ENCODE measurements around the gene METRNL.

METRNL gene

DNA sequence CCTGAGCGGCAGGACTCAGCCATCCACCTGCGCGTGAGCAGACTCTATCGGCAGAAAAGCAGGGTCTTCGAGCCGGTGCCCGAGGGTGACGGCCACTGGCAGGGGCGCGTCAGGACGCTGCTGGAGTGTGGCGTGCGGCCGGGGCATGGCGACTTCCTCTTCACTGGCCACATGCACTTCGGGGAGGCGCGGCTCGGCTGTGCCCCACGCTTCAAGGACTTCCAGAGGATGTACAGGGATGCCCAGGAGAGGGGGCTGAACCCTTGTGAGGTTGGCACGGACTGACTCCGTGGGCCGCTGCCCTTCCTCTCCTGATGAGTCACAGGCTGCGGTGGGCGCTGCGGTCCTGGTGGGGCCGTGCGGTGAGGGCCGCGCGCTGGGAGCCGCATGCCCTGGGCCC is 14.9 kb downstream of the METRNL start:
- DNase-seq: no peak

DNA sequence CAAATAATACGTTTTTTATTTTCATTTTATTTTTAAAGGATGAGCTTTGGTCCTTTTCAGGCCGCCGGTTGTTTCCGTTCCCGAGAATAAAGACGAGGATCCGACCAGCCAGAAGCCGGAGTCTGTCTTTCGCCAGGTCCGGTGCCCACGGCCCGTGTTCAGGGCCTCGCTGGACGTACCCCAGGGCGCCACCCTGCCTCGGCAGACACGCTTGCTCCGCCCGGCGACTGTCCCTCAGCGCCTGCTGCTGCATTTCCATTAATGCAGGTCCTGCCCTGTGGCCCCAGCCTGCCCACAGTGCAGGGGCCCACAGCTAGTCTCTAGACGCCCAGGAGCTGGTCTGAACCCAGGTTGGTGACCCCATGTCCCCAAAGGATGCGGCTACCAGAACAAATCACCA is 15.6 kb downstream of the METRNL start:
- DNase-seq: no peak

DNA sequence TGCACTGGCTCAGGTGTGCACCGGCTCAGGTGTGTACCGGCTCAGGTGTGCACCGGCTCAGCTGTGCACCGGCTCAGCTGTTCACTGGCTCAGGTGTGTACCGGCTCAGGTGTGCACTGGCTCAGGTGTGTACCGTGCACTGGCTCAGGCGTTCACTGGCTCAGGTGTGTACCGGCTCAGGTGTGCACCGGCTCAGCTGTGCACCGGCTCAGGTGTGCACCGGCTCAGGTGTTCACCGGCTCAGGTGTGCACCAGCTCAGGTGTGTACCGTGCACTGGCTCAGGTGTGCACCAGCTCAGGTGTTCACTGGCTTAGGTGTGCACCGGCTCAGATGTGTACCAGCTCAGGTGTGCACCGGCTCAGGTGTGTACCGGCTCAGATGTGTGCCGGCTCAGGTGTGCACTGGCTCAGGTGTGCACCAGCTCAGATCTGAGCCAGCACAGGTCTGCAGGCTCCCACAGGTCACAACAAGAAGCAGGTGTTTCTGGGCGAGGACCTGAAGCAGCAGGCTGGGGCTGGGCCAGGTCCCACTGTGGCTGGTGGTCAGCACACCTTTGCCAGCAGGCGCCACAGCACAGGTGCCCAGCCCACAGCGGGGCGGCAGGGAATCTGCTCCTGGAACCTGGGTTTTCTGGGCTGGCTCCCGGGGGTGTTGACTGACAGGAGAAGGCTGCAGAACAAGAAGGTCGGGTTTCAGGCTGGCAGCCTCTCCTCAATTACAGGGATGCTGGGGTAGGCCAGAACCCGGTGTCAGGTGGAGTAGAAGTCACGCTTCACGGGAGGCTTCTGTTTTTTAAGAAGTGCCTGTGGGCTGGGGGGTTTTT is 17.2 kb downstream of the METRNL start:
- no peak for DNase-seq

DNA sequence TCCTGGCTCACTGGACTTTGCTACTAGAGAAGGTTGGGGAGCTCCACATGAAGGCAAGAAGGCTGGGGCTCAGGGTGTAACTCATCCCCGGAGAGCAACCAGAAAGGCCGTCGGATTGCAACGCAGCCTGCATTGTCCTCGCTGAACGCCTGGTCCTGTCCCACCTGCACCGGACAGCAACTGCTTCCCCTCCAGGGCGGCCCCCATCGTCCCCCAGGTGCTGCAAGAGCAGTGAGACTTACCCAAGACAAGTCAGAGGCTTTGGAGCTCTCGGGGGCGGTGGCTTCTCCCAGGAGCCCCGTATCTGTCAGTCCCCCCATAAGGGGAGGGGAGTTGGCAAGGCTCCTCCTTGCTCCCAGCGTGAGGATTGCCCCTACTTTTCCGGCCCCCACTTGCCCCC is 18.4 kb downstream of the METRNL start:
- DNase-seq: no peak

DNA sequence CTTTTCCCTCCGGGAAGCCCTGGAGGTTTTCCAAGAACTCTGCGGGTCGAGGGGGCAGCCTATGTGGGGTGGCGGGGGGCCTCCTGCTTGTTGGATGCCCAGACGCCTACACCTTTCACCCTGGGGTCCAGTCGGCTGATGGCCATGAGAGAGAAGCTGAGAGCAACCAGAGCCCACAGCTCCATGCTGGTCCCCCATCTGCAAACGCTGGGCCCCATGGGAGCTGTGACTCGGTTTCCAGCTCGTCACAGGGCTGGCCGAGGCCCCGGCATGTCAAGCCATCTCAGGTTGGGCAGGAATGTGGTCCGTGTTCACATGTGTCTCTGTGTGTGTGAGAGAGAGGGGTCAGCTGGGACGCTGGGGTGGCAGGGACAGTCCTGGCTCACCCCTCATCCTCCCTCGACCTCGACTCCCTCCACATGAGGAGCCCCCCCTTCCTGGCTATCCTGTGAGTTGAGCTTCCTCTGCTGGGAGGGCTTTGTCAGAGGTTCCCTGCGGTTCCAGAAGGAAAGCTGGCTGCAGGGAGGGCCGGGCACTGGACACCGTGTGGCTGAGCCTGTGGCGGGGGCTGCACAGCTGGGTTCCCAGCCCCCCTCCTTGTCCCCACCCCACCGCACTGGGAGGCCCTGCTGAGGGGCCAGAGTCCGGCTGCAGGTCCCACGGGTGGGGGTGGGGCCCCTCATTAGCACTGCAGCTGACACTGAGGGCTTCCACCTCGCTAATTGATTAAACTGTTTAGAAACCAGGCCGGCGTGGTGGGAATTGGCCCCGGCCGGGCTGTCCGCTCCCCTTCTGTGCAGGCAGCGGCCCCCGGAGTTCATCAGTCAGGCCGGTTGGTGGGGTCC is 19.1 kb downstream of the METRNL start:
- DNase-seq: no peak

DNA sequence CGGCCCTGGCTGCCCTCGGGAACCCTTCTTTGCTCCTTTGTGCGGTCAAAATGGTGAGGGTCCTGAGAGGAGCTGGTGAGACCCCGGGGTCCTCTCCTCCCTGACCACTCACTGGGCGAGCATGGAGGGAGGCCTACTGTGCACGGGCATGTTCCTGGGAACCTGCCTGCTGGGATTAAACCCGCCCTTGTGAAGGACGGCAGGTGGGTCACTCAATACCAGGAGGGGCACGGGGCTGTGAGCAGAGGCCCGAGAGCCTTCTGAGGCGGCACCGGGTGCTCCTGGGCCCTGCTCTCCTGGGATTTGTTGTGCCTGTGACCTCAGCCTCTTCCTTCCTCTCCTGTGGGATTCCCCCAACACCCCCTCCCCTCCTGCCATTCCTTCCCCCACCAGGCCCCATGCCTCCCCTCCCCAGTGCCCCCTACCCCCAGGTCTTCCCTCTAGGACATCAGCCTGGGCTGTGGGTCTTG is 19.7 kb downstream of the METRNL start:
- no peak for DNase-seq

DNA sequence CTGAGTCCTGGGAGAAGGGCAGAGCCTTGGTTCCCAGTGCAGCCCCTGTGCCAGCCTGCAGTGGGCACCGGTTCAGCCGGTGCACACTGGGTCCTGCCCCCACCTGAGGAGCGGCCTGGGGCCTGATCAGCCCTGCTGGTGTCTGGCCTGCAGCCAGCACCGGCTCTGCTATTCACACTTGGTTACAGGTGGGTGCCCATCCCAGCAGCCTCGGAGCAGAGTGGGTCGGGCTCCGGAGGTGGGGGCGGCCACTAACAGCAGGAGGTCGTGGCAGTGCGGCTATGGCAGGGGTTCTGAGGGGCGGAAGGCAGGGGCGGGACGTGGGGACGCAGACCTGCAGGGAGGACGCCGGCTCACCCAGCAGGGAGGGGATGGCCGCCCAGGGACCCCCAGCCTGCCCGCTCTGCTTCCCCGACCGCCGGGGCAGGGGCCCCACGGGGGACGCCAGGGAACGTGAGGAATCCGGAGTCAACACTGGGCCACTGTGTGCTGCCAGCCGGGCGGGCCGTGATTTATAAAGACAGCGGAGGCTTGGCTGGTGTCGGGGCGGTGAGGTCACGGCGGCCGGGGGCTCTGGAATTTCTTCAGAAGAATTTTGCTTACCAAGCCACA is 20.3 kb downstream of the METRNL start:
- DNase-seq: no peak

DNA sequence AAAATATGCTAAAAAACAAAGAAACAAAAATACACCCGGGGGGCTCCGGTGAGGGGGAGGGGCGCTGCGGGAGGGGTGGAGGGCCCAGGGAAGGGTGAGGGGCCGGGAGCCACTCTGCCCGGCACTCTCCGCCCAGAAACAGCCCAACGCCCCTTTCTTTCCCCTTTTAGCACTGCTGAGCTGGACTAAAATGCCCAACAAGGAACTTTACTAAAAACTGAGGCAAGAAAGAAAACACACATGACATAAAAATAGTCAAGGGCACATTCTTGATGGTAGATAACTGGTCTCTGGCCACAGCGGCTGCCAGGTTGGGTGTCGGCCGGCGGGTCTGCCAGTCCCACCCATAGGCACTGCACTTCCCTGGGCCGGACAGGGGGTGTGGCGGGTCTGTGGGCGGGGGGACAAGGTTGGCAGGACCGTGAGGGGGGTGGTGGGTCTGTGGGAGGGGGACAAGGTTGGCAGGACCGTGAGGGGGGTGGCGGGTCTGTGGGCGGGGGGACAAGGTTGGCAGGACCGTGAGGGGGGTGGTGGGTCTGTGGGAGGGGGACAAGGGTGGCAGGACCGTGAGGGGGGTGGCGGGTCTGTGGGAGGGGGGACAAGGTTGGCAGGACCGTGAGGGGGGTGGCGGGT is 20.9 kb downstream of the METRNL start:
- no peak for DNase-seq

DNA sequence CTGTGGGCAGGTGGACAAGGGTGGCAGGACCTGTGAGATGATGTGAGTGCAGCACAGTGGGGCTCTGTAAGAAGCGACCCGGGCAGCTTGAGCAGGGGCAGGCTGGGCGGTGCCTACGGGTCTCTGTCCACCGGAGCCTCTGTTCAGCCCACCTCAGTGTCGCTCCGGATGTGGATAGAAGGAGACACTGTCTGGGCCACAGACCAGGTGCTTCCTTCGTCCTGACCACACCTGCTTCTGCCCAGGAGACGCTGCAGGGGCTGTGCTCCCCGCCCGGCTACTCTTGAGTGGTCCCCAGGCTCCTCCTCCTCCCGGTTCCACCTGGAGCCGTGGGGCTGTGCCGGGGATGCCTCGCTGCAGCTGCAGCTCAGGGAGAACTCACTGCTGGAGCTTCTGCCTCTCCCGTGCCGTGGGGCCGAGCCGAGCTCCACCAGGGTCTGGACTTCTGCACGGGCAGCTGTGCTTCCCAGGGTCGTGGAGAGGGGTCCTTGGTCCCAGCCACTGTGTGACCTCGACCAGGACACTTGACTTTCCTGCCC is 21.5 kb downstream of the METRNL start:
- DNase-seq: no peak

DNA sequence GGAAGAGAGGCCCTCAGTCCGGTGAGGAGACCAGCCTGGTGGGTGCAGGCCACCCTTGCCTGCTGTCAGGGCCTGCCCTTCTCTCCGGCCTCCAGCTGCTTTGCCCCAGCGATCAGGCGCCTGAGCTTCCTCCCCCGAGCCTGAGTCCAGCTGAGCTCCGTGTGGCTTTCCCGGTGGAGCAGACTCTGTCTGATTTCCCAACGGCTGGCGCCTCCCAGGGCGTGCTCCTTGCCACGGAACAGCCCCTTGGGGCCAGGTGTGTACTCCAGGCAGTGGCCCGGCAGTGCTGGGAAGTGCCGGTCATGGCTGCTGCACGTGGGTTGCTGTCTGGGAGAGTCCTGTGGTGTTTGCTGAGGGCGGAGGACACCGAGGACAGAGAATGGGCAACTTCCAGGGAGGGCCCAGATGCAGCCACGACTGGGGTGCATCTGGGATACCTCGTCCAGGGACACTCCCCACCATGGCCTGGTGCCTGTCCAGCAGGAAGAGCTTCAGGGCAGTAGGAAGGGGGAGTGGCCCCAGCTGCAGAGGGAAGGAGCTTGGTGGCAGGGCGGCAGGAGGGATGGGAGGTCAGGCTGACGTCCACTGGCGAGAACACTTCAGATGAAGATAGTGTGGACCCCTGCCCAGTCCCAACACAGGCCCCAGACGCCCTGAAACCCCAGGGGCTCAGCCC is 22.5 kb downstream of the METRNL start:
- no peak for DNase-seq

DNA sequence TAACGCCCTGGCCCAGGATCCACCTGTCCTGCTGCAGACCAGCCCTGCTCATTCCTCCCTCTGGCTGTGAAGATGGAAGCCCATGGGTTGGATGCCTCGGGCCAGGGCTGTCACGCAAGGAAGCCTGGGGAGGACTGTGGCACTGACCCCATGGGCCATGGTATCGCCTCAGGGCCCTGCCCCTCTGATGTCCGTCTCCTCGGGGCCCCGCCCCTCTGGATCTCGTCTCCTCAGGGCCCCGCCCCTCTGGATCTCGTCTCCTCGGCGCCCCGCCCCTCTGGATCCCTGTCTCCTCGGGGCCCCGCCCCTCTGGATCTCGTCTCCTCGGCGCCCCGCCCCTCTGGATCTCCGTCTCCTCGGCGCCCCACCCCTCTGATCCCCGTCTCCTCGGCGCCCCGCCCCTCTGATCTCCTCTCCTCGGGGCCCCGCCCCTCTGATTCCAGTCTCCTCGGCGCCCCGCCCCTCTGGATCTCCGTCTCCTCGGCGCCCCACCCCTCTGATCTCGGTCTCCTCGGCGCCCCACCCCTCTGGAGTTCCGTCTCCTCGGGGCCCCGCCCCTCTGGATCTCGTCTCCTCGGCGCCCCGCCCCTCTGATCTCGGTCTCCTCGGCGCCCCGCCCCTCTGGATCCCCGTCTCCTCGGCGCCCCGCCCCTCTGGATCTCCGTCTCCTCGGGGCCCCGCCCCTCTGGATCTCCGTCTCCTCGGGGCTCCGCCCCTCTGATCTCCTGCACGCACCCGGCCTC is 24.0 kb downstream of the METRNL start:
- DNase-seq: peak; percentile 42 to 58

DNA sequence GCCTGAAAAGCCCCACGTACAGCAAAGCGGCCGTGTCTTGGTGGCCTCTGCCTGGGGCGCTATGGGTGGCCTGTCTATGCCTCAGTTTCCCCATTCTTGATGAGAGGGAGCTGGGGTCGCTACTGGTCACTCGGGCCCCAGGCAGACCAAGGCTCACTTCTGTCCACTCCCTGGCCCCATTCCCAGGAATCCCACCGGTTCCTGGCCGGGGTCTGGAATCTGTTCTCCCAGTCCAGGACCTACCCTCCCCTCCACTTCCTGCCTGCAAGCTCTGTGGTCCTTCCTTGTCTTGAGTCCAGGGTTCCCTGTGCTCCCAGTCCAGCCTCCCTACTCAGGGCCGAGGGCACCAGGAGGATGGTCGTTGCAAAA is 24.5 kb downstream of the METRNL start:
- no peak for DNase-seq

DNA sequence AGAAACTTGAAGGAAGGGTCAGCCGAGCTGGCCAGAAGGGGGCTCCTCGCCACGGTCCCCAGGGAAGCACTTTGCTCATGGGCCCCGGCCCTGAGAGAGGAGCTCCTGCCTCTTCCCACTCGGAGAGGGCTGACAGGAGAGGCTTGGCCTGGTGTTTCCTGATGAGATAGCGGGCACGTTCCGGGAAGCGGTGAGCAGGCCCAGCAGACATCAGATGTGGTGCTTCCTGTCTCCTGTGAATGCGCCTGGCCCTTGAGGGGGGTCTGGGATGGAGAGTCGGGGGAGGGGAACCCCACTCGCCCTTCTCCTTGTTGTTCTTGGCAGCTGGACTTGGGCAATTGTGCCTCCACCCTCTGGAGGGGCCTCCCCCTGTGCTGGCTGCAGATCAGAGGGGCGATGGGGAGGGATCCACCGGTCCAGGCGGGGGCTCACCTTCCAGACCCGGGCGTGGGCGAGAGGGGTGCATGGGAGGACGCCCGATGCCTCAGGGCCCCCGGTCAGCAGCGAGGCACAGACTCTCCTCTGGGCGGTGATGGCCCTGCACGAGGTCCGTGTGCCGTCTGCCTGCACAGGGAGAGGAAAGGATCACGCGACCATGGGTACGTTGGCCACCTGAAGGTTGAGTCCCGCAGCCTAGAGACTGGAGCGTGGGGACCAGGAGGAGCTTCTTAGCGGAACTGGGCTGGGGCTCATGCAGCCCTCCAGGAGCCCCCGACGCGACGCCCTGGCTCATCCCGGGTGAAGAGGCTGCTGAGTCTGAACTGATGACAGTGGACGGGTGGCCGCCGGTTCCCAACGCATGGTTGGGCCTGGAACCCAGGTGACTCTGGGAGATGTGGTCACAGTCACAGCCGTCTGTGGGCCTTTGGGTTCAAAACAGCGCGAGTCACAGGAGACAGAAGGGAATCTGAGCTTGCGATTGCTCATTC is 25.4 kb downstream of the METRNL start:
- DNase-seq: no peak

DNA sequence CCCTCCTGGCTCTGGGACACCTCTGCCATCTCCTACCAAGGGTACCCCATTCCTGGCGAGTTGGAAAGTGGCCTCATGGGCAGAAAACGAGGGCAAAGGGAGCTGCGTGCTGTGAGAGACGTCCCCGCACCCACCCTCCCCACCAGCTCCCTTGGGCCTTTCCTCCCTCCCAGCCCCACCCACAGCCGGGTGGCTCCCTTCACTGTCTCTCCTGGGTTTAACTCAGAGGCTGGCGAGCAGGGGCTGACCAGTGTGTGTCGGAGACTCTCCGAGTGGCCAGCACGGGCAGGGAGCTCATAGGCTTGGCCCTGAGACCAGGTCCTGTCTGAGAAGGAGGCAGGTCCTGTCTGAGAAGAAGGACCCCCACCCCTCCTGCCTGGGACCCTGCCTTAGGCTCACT is 26.1 kb downstream of the METRNL start:
- DNase-seq: no peak

DNA sequence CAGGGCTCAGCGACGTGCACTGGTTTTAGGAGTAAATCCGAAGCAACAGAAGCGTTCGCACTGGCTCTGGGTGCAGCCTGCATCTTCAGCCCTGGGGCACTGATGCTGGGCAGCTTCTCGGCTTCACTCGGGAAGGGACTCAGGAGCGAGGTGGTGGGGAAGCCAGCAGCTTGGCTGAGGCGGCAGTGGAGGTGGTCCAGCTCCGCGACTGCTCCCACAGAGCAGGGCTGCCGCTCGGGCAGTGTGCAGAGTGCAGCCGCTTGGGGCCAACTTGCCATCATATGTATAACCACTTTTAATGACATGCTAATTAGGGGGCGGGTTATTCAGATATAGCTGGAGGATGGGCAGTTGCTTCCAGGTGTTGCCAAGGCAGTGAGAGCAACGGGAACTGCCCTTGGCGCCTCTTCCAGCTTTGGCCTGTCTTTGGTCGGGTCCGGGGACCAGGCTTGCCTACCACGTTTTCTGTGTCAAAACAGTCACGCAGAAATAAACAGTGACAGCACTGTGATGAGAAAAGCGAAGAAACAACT is 26.7 kb downstream of the METRNL start:
- DNase-seq: no peak

DNA sequence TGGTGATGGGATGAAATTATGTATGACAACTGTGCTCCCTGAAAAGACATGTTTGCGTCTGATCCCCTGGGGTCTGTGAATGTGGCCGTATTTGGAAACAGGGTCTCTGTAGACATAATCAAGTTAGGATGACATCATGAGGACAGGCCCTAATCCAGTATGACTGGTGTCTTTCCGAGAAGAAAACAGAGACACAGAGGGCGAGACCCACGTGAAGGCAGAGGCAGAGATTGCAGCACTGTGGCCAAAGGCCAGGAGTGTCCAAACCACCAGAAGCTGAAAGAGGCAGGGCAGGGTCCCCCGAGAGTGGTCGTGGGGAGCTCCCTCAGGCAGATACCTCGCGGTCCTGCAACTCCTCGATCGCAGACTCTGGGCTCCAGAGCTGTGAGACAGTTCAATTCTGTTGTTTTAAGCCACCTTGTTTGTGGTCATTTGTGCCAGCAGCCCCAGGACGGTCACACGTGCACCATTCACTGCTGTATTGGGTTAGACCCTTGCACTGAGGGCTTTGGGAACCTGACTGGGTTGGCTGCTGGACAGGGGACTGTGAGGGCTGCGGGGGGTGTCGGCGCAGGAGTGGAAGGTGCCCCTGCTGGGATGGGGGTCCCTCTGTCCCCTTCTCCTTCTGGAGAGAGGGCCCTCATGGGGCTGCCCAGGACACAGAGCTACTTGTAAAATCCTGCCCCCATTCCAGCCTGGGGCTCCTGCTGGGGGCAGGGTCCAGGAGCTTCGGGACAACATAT is 27.7 kb downstream of the METRNL start:
- no peak for DNase-seq

DNA sequence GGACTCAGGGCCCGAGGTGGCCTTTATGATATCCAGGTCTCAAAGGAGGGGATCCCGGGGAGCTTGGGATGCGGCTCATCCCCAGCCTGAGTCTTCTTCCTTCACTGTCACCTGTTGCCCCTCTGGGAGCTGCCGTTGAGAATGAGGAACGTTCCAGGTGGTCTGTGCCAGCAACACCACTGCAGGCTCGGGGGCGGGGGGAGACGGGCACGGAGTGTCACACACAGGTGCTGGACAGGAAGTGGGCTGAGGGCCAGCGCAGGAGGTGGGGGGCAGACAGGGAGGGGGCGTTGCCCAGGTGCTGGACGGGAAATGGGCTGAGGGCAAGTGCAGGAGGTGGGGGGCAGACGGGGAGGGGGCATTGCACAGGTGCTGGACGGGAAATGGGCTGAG is 28.2 kb downstream of the METRNL start:
- no peak for DNase-seq

DNA sequence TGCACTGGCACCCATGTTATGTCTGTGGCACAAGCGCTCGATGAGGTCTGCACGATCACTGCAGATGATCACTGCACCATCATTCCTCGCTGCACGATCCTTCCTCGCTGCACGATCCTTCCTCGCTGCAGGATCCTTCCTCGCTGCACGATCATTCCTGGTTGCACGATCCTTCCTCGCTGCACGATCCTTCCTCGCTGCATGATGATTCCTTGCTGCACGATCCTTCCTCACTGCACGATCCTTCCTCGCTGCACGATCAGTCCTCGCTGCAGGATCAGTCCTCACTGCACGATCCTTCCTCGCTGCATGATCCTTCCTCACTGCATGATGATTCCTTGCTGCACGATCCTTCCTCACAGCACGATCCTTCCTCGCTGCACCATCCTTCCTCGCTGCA is 29.3 kb downstream of the METRNL start:
- no peak for DNase-seq

DNA sequence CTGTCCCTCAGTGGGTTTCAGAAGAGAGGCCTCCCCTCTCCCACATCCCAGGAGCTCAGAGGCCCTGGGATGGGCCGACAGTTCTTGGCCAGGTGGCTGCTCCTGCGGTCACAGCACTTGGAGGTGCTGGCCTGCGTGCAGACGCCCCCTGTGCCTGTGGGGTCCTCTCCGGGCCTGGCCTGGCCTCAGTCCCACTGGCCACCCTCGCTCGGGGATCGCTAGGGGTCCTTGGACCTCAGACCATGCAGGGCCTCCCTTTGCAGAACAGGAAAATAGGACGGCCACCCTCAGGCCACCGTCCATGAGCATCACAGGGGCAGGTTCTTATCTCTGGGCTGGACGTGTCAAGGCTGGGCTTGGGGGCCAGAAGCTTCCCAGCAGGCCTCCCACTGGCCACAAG is 30.0 kb downstream of the METRNL start:
- no peak for DNase-seq
